Stimulated activated CD8-positive, alpha-beta memory T cell treated with anti-CD3 and anti-CD28 coated beads, Interleukin-15, amount 100 ng/mL, for 1 hour (primary cell): ENCODE data around the gene EML4.

Experiments
- DNase-seq: peaks from one replicate; pipeline ENCODE4 v3.0.0-alpha.2; 2020; ENCODE audit warnings: low read depth

The EML4 gene

DNA sequence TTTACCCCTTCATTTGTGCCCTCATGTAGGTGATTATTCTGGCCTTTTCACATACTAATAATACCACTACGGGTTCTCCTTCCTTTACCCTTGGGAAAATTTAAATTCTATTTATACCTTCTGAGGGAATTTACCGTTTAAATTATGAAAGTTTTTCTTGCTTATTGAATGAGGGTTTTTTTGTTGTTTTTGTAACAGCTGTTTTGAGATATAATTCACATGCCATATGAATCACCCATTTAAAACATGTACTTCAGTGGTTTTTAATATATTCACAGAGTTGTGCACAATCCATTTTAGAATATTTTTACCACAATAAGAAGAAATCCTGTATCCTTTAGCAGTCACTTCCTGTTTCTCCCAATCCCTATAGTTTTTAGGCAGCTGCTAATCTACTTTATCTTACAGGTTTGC is 54.7 kb downstream of the EML4 start:
- no peak for DNase-seq

DNA sequence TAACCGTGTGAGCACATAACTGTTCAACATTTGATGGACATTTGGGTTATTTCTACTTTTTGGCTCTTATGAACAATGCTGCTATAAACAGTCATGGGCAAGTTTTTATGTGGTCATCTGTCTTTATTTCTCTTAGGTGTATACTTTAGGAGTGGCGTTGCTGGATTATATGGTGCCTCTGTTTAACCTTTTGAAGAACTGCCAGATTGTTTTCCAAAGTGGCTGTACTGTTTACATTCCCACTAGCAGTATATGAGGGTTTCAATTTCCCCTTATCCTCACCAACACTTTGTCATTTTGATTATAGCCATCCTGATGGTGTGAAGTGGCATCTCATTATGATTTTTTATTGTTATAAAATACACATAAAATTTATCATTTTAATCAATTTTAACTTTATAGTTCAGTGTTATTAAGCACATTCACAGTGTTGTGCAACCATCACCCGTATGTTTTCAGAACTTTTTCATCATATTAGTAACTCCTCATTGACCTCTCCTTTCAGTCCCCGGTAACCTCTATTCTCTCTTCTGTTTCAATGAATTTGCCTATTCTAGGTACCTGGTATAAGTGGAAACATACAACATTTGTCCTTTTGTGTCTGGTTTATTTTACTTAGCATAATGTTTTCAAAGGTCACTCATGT is 55.4 kb downstream of the EML4 start:
- no peak for DNase-seq

DNA sequence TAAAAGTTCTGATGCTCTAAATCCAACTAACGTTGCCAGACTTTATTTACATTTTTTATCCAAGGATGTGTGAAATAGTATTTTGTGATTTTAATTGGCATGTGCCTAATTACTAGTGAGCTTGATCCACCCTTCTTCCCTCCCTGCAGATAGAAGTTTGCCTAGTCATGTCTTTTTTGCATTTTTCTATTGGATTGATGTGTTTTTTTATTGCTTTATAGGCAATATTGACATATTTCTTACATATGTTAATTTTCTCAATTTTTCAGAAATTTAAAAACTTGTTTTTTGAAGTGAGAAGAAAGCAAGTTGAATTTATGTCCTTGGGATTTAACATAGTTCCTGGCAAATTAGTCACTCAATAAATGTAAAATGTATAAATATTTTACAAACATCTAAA is 56.4 kb downstream of the EML4 start:
- DNase-seq, result no peak

DNA sequence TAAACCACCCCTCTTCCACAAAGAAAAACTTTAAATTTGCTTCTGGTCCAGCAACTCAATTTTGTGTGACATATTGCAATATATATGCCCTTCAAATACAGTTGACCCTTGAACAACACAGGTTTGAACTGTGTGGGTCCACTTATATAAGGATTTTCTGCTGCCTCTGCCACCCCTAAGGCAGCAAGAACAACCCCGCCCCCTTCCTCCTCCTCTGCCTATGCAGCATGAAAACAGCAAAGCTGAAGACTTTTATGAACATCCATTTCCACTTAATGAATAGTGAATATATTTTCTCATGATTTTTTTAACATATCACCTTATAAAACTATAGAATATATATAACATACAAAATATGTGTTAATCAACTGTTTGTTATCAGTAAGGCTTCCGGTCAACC is 58.3 kb downstream of the EML4 start:
- no peak for DNase-seq

DNA sequence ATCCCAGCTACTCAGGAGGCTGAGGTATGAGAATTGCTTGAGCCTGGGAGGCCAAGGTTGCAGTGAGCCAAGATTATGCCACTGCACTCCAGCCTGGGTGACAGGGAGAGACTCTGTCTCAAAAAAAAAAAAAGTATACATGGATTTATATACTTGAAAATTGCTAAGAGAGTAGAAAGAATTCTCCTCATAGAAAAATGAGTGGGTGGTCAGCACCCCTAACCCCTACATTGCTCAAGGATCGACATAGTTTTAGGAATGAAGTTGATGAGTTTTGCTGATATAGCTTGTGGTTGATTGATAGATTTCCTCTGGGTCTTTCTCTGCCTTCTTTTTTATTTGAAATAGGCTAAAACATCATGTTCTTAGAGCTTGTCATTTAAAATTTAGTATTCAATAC is 58.9 kb downstream of the EML4 start:
- no peak for DNase-seq

DNA sequence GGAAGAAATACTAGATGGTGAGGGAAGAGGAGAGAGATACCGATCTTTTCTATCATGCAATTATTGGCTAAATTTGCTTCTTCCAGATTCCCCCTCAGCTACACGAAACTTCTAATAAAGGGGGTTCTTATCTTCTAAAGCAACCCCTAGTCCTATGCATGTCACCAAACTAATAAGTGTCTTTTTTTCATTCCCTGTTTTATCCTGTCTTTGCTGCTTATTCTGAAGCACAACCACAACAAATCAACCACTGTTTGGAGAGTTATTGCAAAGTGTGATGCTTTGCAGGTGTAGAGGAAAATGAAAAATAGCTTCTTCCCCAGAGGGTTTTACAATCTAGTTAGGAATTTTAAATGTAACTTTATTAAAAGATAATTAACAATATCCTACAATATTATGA is 60.8 kb downstream of the EML4 start:
- no peak for DNase-seq

DNA sequence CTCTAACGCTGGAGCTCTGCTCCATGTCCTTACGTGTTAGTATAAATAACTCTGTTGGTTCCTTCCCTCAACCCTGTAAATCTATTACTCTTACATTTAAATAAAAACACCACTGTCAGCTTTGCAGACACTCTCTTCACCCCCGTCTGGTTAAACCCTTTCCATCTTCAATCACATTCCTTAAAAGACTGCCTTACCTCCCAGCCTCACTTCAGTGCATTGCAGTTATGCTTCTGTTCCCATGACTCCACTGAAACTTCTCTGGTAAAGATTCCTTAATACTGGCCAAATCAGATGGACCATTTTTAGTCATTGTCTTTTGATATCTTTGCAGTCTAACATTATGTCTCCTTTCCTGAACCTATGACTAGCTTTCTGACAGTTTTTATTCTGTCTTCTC is 61.7 kb downstream of the EML4 start:
- DNase-seq, result no peak

DNA sequence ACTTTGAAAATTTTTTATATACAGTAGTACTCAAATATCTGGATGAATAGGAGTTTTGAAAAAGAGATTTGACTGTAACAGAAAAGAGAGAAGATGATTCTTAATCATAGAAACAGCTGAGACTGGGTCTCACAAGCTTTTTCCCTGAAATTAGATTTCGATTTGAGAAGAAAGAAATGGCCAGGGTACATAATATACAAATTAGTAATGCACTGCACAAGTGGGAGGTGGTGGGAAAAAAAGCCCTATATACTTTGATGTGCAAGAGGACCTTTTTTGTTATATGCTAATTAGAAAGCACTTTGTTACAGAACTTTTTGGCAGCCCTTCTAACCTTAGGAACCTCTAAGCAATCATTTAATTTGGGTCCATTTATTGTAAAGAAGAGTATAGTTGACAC is 62.9 kb downstream of the EML4 start:
- DNase-seq, result no peak

DNA sequence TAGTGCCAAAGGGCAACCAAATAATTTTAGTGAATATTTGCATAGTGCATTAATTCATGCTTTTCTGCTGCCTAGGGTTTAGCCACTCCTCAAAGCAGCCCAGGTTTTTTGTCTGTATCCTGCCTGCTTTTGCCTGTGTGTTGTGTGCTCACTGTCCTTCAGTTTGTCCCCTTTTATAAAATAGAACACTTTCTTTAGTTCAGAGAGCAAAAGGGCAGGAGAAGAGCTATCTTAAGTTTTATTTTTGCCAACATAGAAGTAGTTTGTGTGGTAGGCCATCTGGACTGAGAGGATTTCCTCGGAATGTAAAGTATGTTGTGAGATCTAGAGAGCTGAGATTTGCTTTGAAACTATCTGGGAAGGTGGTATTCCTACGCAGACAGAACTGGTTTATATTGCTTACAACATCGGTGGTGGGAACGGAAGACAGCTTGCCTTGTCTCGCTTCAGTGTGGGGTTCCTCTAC is 64.9 kb downstream of the EML4 start:
- DNase-seq, result no peak

DNA sequence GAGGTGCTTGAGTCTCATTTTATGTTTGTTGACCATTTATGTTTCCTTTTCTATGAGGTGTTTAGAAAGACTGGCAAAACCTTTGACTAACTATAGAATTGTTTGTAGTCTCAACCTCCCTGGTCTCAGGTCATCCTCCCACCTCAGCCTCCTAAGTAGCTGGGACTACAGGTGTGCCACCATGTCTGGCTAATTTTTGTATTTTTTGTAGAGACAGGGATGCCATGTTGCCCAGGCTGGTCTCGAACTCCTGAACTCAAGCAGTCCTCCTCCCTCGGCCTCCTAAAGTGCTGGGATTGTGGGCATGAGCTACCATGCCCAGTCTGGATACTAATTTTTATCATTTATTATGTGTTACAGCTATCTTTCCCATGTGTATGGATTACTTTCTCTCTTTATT is 67.8 kb downstream of the EML4 start:
- no peak for DNase-seq

DNA sequence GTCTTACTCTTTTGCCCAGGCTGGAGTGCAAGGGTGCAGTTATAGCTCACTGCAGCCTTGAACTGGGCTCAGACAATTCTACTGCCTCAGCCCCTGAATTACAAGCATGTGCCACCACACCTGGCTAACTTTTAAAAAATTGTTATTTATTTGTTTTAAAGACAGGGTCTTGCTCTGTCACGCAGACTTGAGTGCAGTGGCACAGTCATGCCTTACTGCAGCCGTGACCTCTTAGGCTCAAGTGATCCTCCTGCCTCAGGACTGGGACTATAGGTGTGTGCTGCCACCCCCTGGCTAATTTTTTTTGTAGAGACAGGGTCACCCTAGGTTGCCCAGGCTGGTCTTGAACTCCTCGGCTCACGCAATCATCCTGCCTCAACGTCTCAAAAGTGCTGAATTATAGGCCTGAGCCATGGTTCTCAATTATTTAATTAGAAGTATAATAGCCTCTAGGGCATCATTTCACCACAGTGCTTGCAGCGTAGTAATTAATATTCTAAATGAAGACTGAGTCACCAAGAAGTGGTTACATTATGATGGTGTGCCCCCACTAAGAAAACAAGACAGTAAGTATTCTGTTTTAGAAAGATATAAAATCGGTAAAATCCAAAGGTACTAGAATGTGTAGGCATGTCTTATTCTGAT is 69.6 kb downstream of the EML4 start:
- peak; percentile 5 for DNase-seq

DNA sequence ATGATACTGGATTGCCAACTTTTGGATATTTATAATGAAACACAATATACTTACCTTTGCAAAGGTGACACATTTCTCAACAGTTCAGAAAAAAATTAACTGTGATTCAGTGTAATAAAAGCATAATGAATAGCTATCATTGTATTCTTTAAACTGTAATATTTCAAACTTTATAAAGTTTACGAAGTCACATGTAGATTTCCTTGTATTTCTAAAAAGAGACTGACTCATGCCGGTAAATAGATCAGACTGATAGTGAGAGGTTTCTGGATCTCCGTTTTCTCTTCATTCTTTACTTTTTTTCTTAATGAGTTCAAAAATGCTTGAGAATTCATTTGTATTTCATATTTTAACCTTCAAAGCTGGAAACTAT is 70.1 kb downstream of the EML4 start:
- DNase-seq, result no peak

DNA sequence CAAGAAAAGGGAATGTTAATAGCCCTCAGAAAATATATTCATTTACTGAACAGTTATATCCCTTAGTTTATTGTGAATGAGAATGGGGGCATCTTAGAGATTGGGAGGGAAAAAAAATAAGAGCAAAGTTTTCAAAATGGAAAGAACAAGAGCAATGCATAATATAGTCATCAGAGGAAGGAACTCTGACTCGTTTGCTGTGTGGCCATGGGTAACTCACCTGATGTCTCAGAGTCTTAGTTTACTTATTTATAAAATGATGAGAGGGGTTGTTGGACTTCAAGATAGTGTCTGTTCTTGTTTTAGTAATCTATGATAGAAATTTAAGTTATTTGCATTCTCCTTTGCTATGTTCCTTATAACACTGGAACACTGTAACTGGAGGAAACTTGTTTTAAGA is 70.7 kb downstream of the EML4 start:
- DNase-seq, result no peak

DNA sequence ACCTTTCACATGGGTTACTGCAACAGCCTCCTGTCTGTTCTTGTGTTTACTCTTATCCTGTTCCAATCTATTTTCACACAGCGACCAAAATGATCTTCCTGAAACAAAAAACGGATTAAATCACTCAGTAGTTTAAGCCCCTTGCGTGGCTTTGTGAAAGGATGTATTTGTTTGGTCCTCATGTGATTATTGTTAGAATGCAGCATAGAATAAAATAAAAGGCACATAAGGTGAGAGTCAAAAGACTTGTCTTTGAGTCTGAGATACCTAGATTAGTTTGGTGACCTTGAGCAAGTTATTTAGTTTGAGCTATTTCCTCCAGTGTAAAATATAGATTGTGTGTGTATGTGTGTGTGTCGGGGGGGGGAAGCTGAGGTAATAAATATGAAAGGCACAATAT is 72.4 kb downstream of the EML4 start:
- DNase-seq, result no peak

DNA sequence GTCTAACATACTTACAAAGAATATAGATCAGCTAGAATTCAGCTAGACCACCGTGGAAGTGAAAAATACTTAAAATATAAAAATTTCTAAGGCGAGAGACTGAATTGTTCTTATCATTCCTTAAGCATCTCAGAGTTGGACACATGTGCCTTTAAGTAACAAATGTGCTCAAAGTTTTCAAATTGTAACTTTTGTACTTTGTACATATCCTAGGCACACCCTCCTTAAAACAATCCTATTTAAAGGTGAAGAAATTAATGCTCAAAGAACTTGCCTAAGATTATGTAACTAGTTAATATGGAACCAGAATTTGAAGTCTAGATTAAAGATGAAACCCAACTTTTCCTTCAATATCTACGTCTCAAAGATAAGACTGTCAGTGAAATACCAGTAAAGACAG is 74.1 kb downstream of the EML4 start:
- DNase-seq, result no peak

DNA sequence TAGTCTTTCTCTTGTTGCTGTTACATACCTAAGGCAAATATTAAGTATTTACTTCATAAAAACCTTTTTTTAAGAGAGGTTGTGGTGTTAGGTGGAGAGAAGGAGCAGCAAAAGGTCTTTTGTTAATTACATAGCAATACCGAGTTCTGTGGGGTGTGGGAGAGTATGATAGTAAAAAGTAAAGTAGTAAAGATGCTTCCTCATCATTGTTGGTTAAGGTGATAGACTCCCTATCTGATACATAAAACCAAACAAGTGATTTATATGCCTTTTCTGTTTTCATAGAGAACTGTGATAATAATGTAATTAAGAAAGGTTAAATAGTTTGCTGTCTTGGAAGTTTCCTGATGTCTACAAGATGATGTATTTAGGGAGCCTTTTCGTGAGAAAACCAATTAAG is 75.4 kb downstream of the EML4 start:
- no peak for DNase-seq

DNA sequence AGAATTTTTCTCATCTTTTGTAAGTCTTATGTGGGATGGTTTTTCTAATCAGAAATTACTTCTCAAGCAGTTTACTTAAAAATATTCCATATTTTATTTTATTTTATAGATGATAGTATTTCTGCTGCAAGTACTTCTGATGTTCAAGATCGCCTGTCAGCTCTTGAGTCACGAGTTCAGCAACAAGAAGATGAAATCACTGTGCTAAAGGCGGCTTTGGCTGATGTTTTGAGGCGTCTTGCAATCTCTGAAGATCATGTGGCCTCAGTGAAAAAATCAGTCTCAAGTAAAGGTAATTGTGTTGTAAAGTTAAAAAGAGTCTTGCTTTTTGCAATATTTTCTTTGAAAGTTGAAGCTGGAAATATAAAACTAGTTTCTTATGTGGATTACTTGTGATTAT is 76.2 kb downstream of the EML4 start:
- DNase-seq, result no peak

DNA sequence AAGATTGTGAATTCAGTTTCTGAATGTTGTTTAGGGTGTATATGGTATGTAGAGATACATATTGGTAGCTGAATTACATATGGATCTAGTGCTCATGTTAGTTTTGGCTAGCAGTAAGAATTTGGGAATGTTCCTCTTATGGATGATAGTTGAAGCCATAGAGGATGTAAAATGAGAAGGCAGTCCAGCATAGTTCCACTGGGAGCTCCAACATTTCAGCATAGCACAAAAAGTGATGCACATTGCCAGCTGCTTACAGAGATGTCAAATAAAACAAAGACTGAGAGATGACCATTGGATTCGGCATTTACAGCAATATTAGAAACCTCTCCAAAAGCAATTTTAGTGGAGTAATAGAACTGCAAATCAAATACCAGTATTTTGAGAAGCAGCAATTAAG is 77.4 kb downstream of the EML4 start:
- DNase-seq, result no peak

DNA sequence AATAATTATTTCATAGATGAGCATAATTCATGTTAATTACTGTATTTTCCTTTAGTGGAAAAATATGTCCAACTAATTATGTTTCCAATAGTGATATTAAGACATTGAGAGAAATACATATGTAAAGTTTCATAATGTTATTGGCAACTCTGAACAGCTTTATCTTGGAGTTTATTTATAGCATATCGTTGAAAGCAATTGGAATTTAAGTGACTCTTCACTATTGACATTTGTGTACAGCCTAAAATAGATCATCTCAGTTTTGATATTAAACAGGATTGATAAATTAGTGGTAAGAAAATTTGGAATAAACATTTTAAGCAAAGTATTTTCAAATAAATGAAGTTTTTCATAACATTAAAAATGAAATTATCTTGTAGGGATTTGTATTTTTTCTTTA is 79.7 kb downstream of the EML4 start:
- no peak for DNase-seq

DNA sequence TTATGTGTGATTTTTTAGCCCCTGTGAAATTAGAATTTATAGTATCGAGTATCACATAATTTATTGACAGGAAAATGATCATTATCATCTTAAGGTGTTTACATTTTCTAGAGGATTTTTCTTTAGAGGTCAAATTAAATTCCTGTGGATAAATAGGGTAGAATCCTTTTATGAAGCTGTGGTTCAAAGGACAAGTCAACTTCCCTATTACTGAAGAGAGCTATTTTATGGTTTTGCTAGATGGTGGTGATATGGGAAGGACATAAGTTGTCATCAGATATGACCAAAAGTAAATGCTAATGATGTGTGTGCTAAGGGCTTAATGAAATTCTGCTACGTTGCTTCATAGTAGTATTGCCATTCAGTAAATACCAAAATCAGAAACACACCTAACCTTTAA is 80.1 kb downstream of the EML4 start:
- DNase-seq, result no peak

DNA sequence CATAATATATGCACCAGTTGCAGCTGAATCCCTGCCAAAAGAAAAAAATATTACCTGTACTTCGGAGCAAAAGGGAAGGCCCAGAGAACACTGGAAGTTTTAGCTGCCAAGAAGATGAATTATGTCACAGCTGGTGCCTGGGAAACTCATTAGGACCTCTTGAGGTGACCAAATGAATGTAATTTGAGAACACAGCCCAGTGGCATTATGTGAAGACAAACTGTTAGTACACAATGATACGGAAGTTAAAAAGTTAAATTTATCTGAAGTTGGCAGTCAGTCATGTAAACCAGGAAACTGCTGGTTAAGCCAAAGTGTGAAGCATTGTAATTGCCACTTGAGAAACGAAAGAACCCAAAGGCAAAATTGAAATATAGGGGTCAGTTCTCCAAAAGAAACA is 80.7 kb downstream of the EML4 start:
- no peak for DNase-seq

DNA sequence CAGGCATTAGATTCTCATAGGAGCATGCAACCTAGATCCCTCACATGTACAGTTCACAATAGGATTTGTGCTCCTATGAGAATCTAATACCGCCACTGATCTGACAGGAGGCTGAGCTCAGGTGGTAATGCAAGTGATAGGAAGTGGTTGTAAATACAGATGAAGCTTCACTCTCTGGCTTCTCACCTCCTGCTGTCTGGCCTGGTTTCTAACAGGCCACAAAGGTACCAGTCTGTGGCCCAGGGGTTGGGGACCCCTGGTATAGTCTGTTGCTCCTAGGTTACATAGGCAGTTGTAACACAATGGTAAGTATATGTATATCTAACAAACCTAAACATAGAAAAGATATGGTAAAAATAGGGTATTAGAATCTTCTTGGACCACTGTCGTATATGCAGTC is 81.8 kb downstream of the EML4 start:
- no peak for DNase-seq

DNA sequence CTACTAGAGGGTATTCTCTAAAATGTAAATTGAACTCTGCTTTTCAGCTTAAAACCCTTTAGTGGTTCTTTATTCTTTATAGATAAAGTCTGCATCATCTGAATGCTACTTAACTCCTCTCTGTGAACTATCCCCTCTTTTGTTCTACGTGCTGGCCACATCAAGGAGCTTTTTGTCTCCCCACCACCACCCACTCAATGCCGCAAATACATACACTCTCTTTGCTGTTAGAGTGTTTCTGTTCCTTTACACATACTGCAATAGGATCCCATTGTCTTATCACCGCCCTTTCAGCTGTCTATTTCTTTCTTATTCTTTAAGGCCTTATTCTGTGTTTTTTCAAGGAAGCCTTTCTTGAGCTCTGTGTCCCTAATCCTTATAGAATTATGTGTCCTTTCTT is 83.3 kb downstream of the EML4 start:
- DNase-seq, result no peak

DNA sequence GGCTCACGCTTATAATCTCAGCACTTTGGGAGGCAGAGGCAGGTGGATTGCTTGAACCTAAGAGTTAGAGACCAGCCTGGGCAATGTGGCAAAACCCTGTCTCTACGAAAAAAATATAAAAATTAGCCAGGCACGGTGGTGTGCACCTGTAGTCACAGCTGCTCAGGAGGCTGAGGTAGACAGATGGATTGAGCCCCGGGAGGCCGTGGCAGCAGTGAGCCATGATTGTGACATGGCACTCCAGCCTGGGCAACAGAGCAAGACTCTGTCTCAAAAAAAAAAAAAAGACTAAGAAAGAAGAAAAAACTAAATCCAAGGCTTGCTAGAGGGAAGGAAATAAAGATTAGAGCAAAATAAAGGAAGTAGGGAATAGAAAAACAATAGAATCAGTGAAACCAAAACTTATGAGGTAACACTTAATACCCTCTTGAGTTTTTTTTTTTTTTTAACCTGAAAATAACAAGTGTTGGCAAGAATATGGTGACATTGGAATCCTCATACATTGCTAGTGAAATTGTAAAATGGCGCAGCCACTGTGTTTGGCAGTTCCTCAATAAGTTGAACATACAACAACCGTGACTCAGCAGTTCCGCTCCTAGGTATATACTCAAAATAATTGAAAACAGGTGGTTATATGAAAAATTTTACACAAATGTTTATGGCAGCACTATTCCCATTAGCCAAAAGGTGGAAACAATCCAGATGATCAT is 85.2 kb downstream of the EML4 start:
- no peak for DNase-seq
